Stimulated activated naive CD8-positive, alpha-beta T cell treated with anti-CD3 and anti-CD28 coated beads, Interleukin-15, Interleukin-2, amounts not matched to agents 100 U/mL and 50 U/mL, for 24 hours (primary cell): ENCODE data around the gene EXOC6.

Experiments used
- ATAC-seq: fragments of 150-1000 bp; cut with Tn5 transposase; one replicate; pipeline ENCODE4 v1.10.0; 2021
- DNase-seq: peaks from one replicate; pipeline ENCODE4 v3.0.0; 2021

EXOC6 gene

DNA sequence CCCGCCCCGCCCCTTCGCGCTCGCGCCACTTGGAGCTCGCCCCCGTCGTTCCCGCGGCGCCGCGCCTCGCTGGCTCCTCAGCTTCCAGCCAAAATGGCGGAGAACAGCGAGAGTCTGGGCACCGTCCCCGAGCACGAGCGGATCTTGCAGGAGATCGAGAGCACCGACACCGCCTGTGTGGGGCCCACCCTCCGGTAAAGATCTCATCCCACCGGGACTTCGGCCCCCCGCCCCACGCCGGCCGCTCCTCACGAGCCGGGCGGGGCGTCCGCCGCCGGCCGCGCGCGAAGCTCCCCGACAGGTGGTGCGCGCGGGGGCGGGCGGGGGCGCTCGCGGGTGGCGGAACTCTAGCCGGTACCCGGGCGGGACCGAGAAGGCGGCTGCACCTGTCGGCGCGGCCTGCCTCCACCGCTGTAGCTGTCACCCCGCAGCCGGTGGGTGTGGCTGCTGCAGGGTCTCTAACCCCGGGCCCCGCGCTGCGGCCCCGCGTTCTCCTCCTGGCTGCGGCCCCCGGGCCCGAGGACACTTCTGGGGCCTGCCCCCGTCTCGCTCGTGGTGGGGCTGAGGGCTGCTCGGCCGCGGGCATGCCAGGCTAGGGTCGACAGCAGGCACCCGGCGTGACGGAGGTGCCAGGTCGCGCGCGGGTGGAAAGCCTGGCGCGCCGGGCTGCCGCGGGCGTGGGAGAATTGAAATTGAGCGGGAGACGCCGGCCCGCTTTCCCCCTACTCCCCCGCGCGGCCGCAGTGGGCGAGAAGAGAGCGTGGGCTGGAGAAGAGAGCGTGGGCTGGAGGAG, at the start of gene EXOC6:
Gene EXOC6 (plus strand): TSS at position 80 of the 793 bp plus-strand sequence. CDS start 14 bp downstream, at position 94.
- ATAC-seq (peak; percentile 82), DNase-seq (peak; percentile 85)

DNA sequence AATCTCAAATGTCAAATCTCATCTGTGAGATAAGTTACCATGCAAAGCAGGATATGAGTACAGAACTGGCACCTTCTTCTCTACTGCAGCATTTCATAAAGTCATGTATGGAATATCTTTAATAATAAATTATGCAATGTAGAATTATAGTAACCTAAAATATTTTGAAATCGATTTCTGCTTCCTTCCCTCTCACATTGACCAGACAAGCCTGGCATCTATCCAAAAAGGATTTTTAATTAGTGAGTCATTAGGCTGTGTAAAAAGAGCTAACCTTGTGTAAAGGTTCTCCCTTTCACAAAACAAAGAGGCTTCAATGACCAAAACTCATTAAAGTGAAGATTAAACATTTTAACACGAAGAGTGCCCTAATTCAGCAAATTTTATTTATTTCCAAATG, 48.8 kb upstream of the EXOC6 start:
- ATAC-seq (no peak), DNase-seq (no peak)

- DNase-seq, result no peak
- ATAC-seq, result no peak
These were observed 48.1 kb upstream of the EXOC6 start for GRCh38 chr10:92800134-92800733.

GRCh38 chr10:92801978-92802872, 46.1 kb upstream of the EXOC6 start:
- no peak for ATAC-seq
- no peak for DNase-seq

GRCh38 chr10:92809840-92810239, 38.5 kb upstream of the EXOC6 start:
- ATAC-seq, result no peak
- DNase-seq, result no peak

- DNase-seq, result no peak
- no peak for ATAC-seq
These were observed 37.3 kb upstream of the EXOC6 start for GRCh38 chr10:92810934-92811532.

DNA sequence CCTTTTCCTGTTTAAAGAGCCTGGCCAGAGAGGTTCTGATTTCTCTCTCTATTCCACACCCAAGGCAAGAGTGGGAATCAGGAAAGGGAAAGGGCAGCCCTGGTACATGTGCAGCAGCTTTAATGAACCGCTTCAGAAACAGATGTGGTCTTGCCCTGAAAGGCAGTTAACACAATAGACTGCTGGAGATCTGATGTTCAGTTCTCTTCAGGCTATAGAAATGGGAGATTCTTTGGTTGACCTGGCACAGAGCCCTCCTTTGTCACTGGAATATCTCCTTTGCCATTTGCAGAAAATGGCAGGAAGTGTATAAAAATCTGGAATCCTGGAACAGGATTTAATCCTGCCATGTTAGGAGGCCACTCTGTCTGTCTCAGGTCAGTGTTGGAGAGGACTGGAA, 36.3 kb upstream of the EXOC6 start:
- ATAC-seq, result no peak

GRCh38 chr10:92813979-92814378, 34.3 kb upstream of the EXOC6 start:
- DNase-seq (no peak), ATAC-seq (no peak)

More for the DNA sequence above, 36.3 kb upstream of the EXOC6 start:
- no peak for DNase-seq

DNA sequence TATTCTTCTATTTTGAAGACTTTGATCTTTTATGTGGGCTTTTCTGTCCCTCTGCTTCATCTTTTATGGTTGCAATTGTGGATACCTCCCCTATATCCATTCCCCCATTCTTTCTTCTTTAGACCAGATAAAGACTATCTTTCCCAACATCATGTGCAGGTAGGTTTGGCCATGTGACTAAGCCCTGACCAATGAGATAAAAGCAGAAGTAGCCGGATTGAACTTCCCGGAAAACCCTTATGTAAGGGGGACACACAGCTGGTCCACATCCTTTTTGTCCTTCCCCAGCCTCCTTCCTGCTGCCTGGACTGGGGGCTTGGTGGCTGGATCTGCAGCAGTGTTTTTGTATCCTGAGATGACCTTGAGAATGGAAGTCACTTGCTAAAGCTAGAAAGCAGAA, 33.5 kb upstream of the EXOC6 start:
- no peak for ATAC-seq
- no peak for DNase-seq

- DNase-seq (no peak), ATAC-seq (peak; percentile 43)
These were observed 32.2 kb upstream of the EXOC6 start for GRCh38 chr10:92816091-92816531.

DNA sequence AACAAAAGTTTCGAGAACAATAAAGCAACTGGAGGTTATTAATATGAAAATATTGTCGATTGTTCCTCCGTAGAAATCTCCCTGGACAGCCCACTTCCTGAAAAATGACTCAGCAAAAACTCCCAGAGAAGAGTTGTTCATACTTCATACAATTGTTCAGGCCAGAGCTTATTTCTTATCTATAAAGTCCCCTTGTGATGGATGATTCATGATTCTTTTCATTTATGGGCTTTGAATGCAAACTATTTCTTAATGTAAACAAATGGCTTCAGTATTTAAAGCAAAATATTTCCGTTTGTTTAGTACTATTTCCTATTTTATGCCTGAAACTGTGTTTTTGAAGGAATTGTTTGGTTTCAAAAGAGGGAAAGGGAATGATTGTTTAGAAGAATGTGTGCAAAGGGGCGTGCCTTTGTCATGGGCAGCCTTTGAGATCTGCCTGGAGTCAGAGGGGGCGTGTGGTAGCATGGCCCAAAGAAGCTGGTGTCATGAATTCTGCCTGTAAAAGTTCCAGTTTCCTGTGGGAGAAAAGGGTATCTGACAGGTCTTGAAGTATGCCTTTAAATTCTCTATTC, 26.2 kb upstream of the EXOC6 start:
- DNase-seq, result no peak
- no peak for ATAC-seq

- ATAC-seq (no peak), DNase-seq (no peak)
These were observed 25.4 kb upstream of the EXOC6 start for GRCh38 chr10:92822964-92823363.

DNA sequence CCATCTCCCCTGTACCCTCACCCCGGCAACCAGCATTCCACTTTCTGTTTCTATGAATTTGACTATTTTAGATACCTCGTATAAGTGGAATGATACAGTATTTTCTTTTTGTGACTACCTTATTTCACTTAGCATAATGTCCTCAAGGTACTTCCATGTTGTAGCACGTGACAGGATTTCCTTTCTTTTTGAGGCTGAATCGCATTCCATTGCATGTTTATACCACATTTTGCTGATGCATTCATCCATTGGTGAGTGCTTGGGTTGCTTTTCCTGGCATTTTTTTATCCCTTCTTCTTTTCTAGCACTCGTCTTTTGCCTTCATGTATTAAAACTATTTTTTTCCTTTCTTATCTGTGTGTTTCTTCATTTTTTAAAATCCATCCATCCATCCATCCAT, 22.3 kb upstream of the EXOC6 start:
- ATAC-seq, result no peak
- no peak for DNase-seq

DNA sequence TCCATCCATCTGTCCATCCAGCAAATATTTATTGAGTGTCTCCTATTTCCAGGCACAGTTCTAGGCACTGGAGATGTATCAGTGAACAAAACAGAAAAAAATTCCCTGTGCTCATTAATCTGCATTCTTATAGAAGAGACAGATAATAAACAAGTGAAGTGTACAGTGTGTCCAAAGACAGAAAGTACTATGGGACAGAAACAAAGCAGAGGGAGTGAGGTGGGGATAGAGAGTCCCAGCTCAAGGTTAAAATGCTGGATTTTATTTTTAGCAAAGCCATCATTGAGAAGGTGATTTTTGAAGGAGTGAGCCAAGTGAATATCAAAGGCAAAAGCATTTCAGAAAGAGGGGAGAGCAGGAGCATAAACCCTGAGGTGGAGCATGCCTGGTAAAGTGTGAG, 21.8 kb upstream of the EXOC6 start:
- DNase-seq (no peak), ATAC-seq (no peak)

DNA sequence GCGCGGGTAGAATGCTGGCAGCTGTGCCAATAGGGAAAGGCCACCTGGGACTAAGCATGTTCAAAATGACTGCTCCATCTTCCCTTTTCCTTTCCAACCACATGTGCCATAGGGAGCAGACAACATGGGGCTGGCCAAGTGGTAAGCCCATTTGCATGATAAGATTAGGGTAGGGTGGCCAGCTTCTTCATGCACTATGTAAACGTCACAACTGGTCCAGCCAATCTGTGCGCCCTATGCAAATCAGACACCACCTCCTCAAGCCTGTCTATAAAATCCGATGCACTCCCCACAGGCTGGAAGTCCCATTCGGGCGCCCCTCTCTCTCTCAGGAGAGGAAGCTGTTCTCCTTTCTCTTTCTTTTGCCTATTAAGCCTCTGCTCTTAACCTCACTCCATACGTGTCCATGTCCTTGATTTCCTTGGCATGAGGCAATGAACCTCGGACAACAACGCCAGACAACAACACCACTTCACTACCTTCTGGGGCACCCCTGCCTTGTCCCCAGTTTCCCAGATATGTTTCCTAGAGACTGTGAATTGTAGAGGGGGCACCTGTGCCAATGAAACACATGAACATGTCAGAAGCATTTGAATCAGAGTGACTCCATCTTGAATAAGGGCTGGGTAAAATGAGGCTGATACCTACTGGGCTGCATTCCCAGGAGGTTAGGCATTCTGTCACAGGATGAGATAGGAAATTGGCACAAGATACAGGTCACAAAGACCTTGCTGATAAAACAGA, 19.1 kb upstream of the EXOC6 start:
- DNase-seq, result no peak
- no peak for ATAC-seq

DNA sequence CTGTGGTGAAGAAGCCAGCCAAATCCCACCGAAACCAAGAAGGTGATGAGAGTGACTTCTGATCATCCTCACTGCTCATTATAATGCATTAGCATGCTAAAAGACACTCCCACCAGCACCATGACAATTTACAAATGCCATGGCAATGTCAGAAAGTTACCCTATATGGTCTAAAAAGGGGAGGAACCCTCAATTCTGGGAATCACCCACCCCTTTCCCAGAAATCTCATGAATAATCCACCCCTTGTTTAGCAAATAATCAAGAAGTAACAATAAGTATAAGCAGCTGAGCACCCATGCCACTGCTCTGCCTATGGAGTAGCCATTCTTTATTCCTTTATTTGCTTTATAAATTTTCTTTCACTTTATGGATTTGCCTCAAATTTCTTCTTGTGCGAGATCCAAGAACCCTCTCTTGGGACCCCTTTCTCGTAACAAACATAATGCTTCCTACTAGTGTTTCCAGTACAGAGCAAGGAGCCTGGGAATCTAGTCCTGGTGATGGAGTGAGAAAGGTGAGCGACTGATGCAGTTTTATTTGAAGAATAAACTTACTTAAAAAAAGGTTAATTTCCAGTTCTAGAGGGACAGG, 18.4 kb upstream of the EXOC6 start:
- ATAC-seq (no peak), DNase-seq (no peak)

- peak; percentile 30 for DNase-seq
- peak; percentile 83 for ATAC-seq
These were observed 17.6 kb upstream of the EXOC6 start for GRCh38 chr10:92830478-92831389.

DNA sequence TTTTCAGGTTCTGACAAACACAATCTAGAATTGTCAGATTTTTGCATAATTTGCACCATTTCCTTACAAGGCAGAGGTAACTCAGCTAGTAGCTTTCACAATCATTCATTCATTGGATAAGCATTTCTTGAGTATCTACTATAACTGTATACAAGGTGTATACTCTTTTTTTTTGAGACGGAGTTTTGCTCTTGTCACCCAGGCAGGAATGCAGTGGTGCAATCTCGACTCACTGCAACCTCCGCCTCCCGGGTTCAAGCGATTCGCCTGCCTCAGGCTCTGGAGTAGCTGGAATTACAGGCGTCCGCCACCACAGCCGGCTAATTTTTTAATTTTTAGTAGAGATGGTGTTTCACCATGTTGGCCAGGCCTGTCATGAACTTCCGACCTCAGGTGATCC, 16.2 kb upstream of the EXOC6 start:
- ATAC-seq (no peak), DNase-seq (no peak)

DNA sequence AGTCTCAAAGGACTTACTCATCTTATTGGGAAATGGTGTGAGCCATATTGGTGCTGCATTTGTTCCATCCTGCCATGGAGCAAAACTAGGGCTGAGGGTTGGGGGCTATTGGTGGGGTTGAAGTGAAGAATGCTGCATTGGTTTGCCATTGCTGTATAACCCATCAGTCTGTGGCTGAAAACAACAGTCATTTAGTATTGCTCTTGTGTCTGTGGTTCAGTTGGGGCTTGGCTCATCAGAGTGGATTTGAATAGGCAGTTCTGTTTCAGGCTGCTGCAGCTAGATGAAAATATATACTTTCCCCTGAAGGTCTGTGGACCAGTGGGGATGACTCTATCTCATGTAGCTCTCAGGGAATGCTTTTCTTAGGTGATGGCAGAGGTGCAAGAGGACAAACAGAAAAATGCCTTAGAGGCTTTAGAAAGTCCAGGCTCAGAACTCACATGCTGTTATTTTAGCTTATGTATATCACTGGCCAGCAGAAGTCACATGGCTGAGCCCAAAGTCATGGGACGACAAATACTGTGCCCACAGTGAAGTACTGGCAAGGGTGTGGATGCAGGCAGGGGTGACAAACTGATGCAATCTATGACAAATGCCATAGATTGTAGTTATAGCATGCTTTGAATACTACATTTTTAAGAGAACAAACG, 15.2 kb upstream of the EXOC6 start:
- ATAC-seq (peak; percentile 45), DNase-seq (no peak)
